SK-N-SH treated with all-trans-retinoic acid at 6 μM for 48 hours (cell line): ENCODE data around the gene ST3GAL3.

Experiments used
- ATAC-seq: fragments of 200-7000 bp; cut with Tn5 transposase; 3 replicates; pipeline ENCODE4 v1.9.1; 2020; ENCODE audit warnings: mild to moderate bottlenecking, moderate library complexity
- ARNTL ChIP-seq: fragments of 450-650 bp; formaldehyde crosslinking; IDR thresholded peaks from 2 replicates; pipeline ENCODE4 v1.5.0; 2020; ENCODE audit warnings: low read depth, mild to moderate bottlenecking, moderate library complexity, borderline replicate concordance
- BACH2 ChIP-seq: fragments of 250-450 bp; sonication (Bioruptor Pico); IDR thresholded peaks from 2 replicates; pipeline ENCODE4 v1.9.0; 2021; ENCODE audit warnings: mild to moderate bottlenecking, borderline replicate concordance
- CREB5 ChIP-seq: fragments of 250-450 bp; sonication (Bioruptor Pico); IDR thresholded peaks from 2 replicates; pipeline ENCODE4 v1.5.1; 2020; ENCODE audit warnings: low read depth, mild to moderate bottlenecking, moderate library complexity
- GLIS3 ChIP-seq: fragments of 250-450 bp; sonication (Bioruptor Pico); IDR thresholded peaks from 2 replicates; pipeline ENCODE4 v1.5.0; 2020; ENCODE audit warnings: mild to moderate bottlenecking, moderate library complexity
- ISL1 ChIP-seq: fragments of 250-450 bp; sonication (Bioruptor Pico); IDR thresholded peaks from 2 replicates; pipeline ENCODE4 v2.1.2; 2022; ENCODE audit warnings: mild to moderate bottlenecking, moderate library complexity
- OSR1 ChIP-seq: fragments of 250-450 bp; sonication (Bioruptor Pico); IDR thresholded peaks from 2 replicates; pipeline ENCODE4 v1.8.0; 2022; ENCODE audit warnings: moderate library complexity, mild to moderate bottlenecking, inconsistent platforms
- POU6F1 ChIP-seq: fragments of 250-450 bp; sonication (Bioruptor Pico); IDR thresholded peaks from 2 replicates; pipeline ENCODE4 v1.8.0; 2021; ENCODE audit warnings: low read depth, mild to moderate bottlenecking, moderate library complexity, borderline replicate concordance
- PPARA ChIP-seq: fragments of 250-450 bp; sonication (Bioruptor Pico); IDR thresholded peaks from 2 replicates; pipeline ENCODE4 v1.5.0; 2020; ENCODE audit warnings: mild to moderate bottlenecking, borderline replicate concordance
- RARB ChIP-seq: fragments of 250-450 bp; sonication (Bioruptor Pico); IDR thresholded peaks from 2 replicates; pipeline ENCODE4 v1.8.0; 2021; ENCODE audit warnings: mild to moderate bottlenecking, moderate library complexity
- SNAI2 ChIP-seq: fragments of 250-450 bp; sonication (Bioruptor Pico); IDR thresholded peaks from 2 replicates; pipeline ENCODE4 v1.5.0; 2020; ENCODE audit warnings: mild to moderate bottlenecking, moderate library complexity
- TOX ChIP-seq: fragments of 250-450 bp; sonication (Bioruptor Pico); IDR thresholded peaks from 2 replicates; pipeline ENCODE4 v1.8.0; 2021; ENCODE audit warnings: mild to moderate bottlenecking, moderate library complexity, borderline replicate concordance
- TSHZ2 ChIP-seq: fragments of 250-450 bp; sonication (Bioruptor Pico); IDR thresholded peaks from 2 replicates; pipeline ENCODE4 v1.5.0; 2020; ENCODE audit warnings: mild to moderate bottlenecking, moderate library complexity
- ZC3H10 ChIP-seq: fragments of 250-450 bp; sonication (Bioruptor Pico); IDR thresholded peaks from 2 replicates; pipeline ENCODE4 v1.5.1; 2021; ENCODE audit warnings: mild to moderate bottlenecking, moderate library complexity
- ZFP3 ChIP-seq: fragments of 250-450 bp; sonication (Bioruptor Pico); IDR thresholded peaks from 2 replicates; pipeline ENCODE4 v1.5.0; 2020; ENCODE audit warnings: mild to moderate bottlenecking, moderate library complexity
- ZNF565 ChIP-seq: fragments of 450-650 bp; formaldehyde crosslinking; conservative IDR thresholded peaks from 2 replicates; pipeline ENCODE4 v1.5.0; 2020; ENCODE audit warnings: low read depth, mild to moderate bottlenecking, moderate library complexity
- ZNF70 ChIP-seq: fragments of 450-650 bp; formaldehyde crosslinking; IDR thresholded peaks from 2 replicates; pipeline ENCODE4 v1.5.0; 2020; ENCODE audit warnings: mild to moderate bottlenecking, moderate library complexity
- ZNF8 ChIP-seq: fragments of 450-650 bp; formaldehyde crosslinking; IDR thresholded peaks from 2 replicates; pipeline ENCODE4 v1.5.0; 2020; ENCODE audit warnings: mild to moderate bottlenecking, moderate library complexity
- TF ChIP-seq, protein P1 (sequence below): fragments of 250-450 bp; sonication (Bioruptor Pico); IDR thresholded peaks from 2 replicates; pipeline ENCODE4 v1.5.1; 2021; ENCODE audit warnings: mild to moderate bottlenecking, moderate library complexity
- TF ChIP-seq, protein P2 (sequence below): fragments of 250-450 bp; sonication (Bioruptor Pico); IDR thresholded peaks from 2 replicates; pipeline ENCODE4 v1.8.0; 2020; ENCODE audit warnings: mild to moderate bottlenecking, moderate library complexity, borderline replicate concordance

Gene ST3GAL3

GRCh38 chr1:43693371-43693770 lies 14.0 kb upstream of the ST3GAL3 start:
- no peak for ATAC-seq
- TF ChIP-seq ZNF565 (CRISPR knock-in tag) (no peak), OSR1 (CRISPR knock-in tag) (no peak), RARB (CRISPR knock-in tag) (no peak), GLIS3 (CRISPR knock-in tag) (no peak)
- TF ChIP-seq, protein P1, sequence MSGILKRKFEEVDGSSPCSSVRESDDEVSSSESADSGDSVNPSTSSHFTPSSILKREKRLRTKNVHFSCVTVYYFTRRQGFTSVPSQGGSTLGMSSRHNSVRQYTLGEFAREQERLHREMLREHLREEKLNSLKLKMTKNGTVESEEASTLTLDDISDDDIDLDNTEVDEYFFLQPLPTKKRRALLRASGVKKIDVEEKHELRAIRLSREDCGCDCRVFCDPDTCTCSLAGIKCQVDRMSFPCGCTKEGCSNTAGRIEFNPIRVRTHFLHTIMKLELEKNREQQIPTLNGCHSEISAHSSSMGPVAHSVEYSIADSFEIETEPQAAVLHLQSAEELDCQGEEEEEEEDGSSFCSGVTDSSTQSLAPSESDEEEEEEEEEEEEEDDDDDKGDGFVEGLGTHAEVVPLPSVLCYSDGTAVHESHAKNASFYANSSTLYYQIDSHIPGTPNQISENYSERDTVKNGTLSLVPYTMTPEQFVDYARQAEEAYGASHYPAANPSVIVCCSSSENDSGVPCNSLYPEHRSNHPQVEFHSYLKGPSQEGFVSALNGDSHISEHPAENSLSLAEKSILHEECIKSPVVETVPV: no peak

DNA sequence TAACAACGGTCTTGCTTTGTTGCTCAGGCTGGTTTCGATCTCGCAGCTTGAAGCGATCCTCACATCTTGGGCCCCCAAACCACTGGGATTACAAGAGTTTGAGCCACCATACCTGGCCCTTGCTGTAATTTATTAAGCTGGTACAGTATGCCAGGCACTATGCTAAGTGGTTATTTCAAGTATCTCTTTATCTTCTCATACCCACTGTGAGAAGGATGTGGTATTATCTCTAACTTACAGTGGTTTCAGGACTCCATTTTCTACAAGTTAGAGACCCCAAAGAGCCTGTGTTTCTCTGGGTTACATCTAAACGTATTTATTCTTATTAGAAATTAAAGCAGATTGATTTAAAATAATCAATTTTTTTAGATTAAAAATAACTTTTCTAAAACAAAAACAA lies 8.1 kb upstream of the ST3GAL3 start:
- ATAC-seq: no peak
- no peak for TF ChIP-seq ZNF565 (CRISPR knock-in tag)
- no peak for TF ChIP-seq TOX (CRISPR knock-in tag)
- TF ChIP-seq SNAI2 (CRISPR knock-in tag): no peak
- TF ChIP-seq, all 23 proteins: peak for 0

DNA sequence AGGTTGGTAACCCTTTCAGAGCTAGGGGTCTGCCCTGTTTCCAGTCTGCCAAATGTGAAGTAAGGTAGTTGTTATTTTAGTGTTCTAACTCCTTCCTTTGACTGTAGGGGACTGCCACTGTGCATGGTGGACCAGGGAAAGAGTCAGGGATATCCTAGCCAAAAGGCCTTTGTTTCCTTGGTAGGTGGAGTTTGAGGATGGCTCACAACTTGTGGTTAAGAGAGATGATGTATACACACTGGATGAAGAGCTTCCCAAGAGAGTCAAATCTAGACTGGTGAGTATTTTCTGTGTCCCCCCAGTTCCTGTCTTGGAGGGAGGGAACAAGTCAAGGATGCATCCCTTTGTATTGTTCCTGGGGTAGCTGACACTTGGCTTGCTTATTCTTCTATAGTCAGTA lies 3.5 kb upstream of the ST3GAL3 start:
- no peak for TF ChIP-seq BACH2 (CRISPR knock-in tag)
- no peak for TF ChIP-seq POU6F1
- TF ChIP-seq ZFP3 (CRISPR knock-in tag): no peak
- no peak for TF ChIP-seq ZNF565 (CRISPR knock-in tag)
- TF ChIP-seq, protein P2, sequence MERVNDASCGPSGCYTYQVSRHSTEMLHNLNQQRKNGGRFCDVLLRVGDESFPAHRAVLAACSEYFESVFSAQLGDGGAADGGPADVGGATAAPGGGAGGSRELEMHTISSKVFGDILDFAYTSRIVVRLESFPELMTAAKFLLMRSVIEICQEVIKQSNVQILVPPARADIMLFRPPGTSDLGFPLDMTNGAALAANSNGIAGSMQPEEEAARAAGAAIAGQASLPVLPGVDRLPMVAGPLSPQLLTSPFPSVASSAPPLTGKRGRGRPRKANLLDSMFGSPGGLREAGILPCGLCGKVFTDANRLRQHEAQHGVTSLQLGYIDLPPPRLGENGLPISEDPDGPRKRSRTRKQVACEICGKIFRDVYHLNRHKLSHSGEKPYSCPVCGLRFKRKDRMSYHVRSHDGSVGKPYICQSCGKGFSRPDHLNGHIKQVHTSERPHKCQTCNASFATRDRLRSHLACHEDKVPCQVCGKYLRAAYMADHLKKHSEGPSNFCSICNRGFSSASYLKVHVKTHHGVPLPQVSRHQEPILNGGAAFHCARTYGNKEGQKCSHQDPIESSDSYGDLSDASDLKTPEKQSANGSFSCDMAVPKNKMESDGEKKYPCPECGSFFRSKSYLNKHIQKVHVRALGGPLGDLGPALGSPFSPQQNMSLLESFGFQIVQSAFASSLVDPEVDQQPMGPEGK (CRISPR knock-in tag): no peak
- no peak for TF ChIP-seq TSHZ2 (CRISPR knock-in tag)
- no peak for TF ChIP-seq ZNF70
- TF ChIP-seq ISL1 (CRISPR knock-in tag): no peak
- TF ChIP-seq OSR1 (CRISPR knock-in tag): no peak
- no peak for TF ChIP-seq ZNF8 (CRISPR knock-in tag)
- no peak for TF ChIP-seq PPARA
- no peak for TF ChIP-seq CREB5
- no peak for TF ChIP-seq RARB (CRISPR knock-in tag)
- no peak for TF ChIP-seq GLIS3 (CRISPR knock-in tag)
- TF ChIP-seq ZC3H10: no peak
- no peak for TF ChIP-seq ARNTL
- TF ChIP-seq, protein P1: no peak
- ATAC-seq: no peak
